Kidney glomerular epithelial cell (primary cell): Measurements from ENCODE around the gene PGK2.
"Not testable (repeated sequence)": the region's sequence is repeated elsewhere in the genome, so short reads cannot be mapped to it uniquely, and the experiment has no call there.

ENCODE experiments used
- DNase-seq: peaks from one replicate; lab custom pipeline; 2025; lab: John Stamatoyannopoulos, UW

The PGK2 gene

DNA sequence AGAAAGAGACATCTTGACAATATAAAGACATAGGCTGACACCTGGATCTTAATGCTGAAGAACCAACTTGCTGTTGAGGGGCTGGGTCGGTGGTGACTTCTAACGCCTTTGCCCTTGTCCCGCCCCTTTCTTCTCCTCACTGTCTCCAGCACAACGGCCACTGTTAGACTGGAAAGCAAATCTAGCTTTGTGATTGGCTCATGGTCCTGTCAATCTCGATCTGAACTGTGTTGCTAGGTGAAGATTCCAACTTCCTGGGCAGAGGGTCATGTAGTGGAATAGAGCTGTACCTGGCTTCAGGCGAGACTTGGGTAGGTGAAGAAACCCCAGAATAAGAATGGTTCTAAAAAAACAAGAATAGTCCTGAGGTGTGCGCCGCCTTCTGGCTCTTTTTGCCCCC, at the start of gene PGK2:
Gene PGK2 (minus strand): TSS at position 110 of the 400 bp plus-strand sequence. CDS start 98 bp downstream, at position 12.
- DNase-seq: no peak

DNA sequence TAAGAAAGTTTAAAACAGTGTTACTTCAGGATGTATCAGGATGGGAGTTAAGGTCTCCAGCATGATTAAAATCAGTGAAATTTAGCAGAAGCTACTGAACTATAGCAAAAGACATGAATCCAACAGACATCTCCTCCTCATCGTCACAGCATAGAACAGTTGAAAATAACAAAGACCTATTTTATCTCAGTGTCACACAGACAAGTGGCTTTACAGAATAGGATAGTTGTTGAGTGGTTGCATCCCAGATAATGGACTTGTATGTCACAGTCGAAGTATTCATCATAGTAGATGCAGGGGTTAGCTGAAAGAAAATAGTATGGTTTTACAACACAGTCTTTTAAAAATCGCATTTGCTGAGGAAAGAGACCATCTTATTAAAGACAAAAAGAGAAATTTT, 48.1 kb upstream of the PGK2 start:
- no peak for DNase-seq

GRCh38 chr6:49833386-49833785, 46.3 kb upstream of the PGK2 start:
- no peak for DNase-seq

- no peak for DNase-seq
Measured at GRCh38 chr6:49826743-49827406, 39.8 kb upstream of the PGK2 start.

- DNase-seq: no peak
Measured at GRCh38 chr6:49815166-49815565, 28.1 kb upstream of the PGK2 start.

DNA sequence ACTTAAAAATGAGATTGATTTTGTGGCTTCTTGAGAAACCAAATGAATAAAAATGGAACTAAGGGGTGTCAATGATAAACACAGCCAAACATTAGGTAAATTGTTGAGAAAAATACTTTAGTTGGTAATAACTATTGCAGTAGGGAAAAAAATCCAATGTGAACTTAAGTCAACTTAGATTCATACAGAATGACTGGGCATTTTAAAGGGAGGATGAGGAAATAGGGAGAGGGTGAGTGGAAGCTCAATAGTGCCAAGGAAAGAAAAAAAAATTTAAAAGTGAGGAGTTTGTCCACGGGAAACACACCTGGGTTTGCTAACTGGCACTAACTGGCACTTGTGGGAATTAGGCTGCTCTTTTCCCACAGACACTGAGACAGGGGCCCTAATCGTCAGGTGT, 26.2 kb upstream of the PGK2 start:
- DNase-seq: no peak

DNA sequence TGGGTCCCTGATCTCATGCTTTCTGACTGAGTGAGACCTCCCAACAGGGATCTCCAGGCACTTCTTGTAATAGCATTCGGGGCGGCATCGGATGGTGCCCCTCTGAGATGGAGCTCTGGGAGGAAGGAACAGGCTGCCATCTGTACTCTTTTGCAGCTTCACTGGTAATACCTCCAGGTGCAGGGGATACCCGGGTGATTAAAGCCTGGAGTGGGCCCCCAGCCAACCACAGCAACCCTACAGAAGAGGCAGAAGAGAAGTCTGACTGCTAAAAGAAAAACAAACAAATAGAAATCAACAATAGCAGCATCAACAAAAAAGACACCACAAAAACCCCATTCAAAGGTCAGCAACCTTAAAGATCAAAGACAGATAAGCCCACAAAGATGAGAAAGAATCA, 19.1 kb upstream of the PGK2 start:
- DNase-seq: no peak

DNA sequence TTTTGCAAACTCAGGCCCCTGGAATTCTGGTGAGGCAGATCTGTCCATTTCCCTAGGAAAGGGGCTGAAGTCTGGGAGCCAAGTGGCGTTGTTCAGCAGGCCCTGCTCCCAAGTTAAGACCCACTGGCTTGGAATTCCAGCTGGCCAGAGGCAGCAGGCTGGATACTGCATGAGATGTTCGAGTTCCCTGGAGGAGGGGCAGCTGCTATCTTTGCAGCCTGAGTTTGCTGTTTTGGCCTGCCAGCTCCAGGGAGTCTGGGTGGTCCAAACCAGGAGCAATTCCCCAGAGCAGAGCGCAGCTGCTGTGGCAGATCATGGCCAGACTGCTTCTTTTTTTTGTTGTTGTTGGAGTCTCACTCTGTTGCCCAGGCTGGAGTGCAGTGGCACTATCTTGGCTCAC, 18.2 kb upstream of the PGK2 start:
- no peak for DNase-seq

GRCh38 chr6:49801525-49801924, 14.4 kb upstream of the PGK2 start:
- DNase-seq: no peak

GRCh38 chr6:49799090-49799489, 12.0 kb upstream of the PGK2 start:
- no peak for DNase-seq

- DNase-seq: not testable (repeated sequence)
Measured at GRCh38 chr6:49796842-49797455, 9.9 kb upstream of the PGK2 start.

DNA sequence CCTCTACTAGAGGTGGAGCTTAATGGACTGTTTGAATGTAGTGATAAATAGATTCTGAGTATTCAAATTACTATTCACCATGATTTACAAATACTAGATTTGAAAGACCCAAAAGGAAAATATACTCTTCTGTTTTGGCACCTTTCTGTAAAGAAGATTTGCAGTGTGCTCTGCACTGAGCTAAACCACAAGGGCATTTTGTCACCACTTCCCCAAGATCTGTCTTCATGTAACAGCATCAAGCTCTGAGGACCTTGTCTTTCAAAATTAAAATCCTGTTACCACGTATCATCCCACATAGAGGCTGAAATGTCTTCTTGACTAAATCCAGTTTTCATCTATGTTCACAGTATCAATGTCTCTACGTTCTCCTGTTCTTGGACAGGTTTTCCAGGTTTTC, 3.3 kb upstream of the PGK2 start:
- no peak for DNase-seq

- DNase-seq: no peak
Measured at GRCh38 chr6:49784272-49784671, 2.8 kb downstream of the PGK2 start.

DNA sequence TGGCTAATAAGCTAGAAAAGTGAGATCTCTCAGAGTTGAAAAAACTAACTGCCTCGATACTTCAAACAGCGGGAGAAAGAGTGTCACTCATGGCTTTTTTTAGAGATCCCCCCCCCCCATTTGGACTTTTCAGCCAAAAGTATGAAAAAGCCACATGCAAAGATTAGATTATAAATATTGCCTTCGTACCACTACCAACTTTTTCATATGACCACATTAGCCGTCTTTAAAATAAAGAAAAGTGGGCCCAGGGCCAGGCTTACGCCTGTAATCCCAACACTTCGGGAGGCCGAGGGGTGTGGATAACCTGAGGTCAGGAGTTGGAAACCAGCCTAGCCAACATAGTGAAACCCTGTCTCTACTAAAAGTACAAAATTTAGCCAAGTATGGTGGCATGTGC, 4.4 kb downstream of the PGK2 start:
- DNase-seq: no peak

- DNase-seq: no peak
Measured at GRCh38 chr6:49782293-49782692, 4.8 kb downstream of the PGK2 start.

DNA sequence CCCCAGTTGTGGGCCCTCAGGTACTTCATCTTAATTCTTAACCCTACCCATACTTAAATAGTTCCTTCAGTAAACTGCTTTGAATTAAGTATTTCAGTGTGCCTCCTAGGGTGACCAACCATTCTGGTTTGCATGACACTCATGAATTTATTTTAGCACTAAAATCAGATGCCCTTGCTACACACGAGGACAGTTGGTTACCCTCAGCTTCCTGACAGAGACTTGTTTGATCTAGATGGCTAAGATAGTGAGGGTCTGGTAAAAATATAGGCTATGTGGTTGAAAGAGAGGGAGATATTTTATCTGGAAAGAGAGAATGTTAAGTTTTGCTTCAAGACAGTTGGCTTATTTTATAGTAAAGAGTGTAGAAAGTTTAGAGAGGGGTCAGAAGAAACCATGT, 10.6 kb downstream of the PGK2 start:
- no peak for DNase-seq

DNA sequence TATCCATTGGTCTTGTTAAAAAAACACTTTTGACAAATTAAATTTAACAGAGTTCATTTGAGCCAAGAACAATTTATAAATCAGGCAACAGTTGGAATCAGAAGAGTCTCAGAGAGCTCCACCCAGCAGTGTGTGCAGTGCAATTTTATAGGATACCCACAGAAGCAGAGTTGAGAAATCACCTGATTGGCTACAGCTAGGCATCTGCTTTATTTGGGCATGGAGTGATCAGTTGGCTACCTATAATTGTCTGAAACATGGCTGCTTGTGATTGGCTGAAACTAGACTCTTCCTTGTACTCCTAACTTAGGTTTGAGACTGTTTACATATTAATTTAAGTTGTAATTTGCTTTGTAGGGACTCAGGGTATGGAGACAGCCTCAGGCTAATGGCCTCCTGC, 12.0 kb downstream of the PGK2 start:
- no peak for DNase-seq

GRCh38 chr6:49772285-49772684, 14.8 kb downstream of the PGK2 start:
- no peak for DNase-seq

GRCh38 chr6:49766762-49767161, 20.3 kb downstream of the PGK2 start:
- DNase-seq: no peak

GRCh38 chr6:49764571-49765236, 22.4 kb downstream of the PGK2 start:
- no peak for DNase-seq

DNA sequence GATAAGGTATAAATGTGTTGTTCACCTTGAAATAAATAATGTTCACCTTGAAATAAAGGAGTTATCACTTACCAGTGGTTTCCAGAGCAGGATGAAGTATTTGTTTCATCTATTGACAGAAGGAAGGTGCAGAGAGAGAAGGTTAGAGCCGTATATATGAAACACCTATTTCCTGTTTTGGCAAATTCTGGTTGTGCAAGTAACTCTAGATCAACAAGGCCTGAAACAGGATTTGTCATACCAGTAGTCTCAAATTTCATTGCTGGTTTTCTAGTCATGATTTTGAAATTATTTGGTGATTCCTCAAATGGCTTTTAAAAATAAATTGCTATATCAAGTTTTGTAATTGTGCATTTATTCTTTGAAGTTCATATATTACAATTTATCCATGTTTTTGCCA, 42.8 kb downstream of the PGK2 start, which contains the start of gene CRISP3:
Gene CRISP3 (minus strand): TSS at position 130 of the 400 bp plus-strand sequence. CDS start 21 bp downstream, at position 109.
- no peak for DNase-seq

- DNase-seq: no peak
Measured at GRCh38 chr6:49743429-49743828, 43.7 kb downstream of the PGK2 start.

- DNase-seq: no peak
Measured at GRCh38 chr6:49739423-49739822, 47.7 kb downstream of the PGK2 start.
